K562 (cell line): ENCODE data around the gene FES. TPM values are rescaled to one million over a fixed set of nuclear protein-coding genes. Genes with fewer than 3 reads are reported as not detected.
A peak's percentile ranks its signal among the peaks of the same experiment; 100 is the strongest.

Source experiments
- ATAC-seq: fragments of 200-7000 bp; cut with Tn5 transposase; 3 replicates; pipeline ENCODE4 v1.9.1; 2020; ENCODE audit warnings: moderate library complexity
- BruUV-seq: library from RNA; stranded (reverse); fragments of 400-500 nt; replicated peaks from 2 replicates; lab custom pipeline; 2021; lab: Mats Ljungman, UMichigan
- CTCF ChIA-PET: fragments of 300-600 bp; formaldehyde crosslinking; extraction: SDS; loops from one replicate; lab custom pipeline; 2021; ENCODE audit warnings: low intra/inter-chr PET ratio; lab: Yijun Ruan, JAX
- POLR2A ChIA-PET: fragments of 300-600, 350-650 bp; sonication (Branson Sonifier 250); formaldehyde crosslinking; extraction: SDS; loops from one replicate; lab custom pipeline; 2021; ENCODE audit warnings: antibody characterized with exemption, inconsistent platforms; lab: Yijun Ruan, JAX
- DNase-seq, 4 experiments: peaks; one replicate each; pipeline versions ENCODE4 v3.0.0 to v3.0.0-alpha.2; 2011 to 2018; ENCODE audit warnings: low spot score in 3 of 4, mixed read lengths in 3 of 4; ENCODE audit errors: extremely low read depth in 1 of 4
- FAIRE-seq: peaks from 2 replicates; lab custom pipeline; 2011; peaks lifted over from hg19 to GRCh38; lab: Jason Lieb, UNC
- H2AFZ ChIP-seq: 2 replicates; pipeline ENCODE4 v1.6.0; 2011; ENCODE audit warnings: low read depth, low read length, control low read depth, inconsistent platforms
- H3K27ac ChIP-seq: fragments of 200-600 bp; 3 replicates; pipeline ENCODE4 v1.8.0; 2011; ENCODE audit warnings: low read depth, mild to moderate bottlenecking, control low read depth, inconsistent platforms, low read length, moderate library complexity, mixed read lengths; ENCODE audit errors: extremely low read depth
- H3K27me3 ChIP-seq, 2 experiments: fragments of 300-600 bp in 1 of 2; 2 replicates in 1 of 2; 3 replicates in 1 of 2; pipeline versions ENCODE4 v1.6.0 to v1.8.0; 2011; ENCODE audit warnings: inconsistent platforms in 2 of 2, low read length in 2 of 2, mild to moderate bottlenecking in 1 of 2, mixed read lengths in 1 of 2, moderate library complexity in 1 of 2; ENCODE audit not compliant: control insufficient read depth in 2 of 2, insufficient read depth in 2 of 2
- H3K36me3 ChIP-seq: fragments of 300-600 bp; 3 replicates; pipeline ENCODE4 v1.8.0; 2011; ENCODE audit warnings: mild to moderate bottlenecking, low read length, inconsistent platforms; ENCODE audit not compliant: control insufficient read depth, insufficient read depth
- H3K4me1 ChIP-seq, 2 experiments: fragments of 200-600 bp in 1 of 2; replicated peaks in 1 of 2; 2 replicates in 1 of 2; 3 replicates in 1 of 2; pipeline versions ENCODE4 v1.5.1 to v1.8.0; 2011; ENCODE audit warnings: inconsistent platforms in 2 of 2, low read length in 2 of 2, mild to moderate bottlenecking in 1 of 2, mixed read lengths in 1 of 2, moderate library complexity in 1 of 2; ENCODE audit not compliant: control insufficient read depth in 2 of 2, insufficient read depth in 2 of 2
- H3K4me2 ChIP-seq: 2 replicates; pipeline ENCODE4 v1.6.1; 2011; ENCODE audit warnings: low read length, control low read depth, inconsistent platforms, mixed read lengths; ENCODE audit not compliant: insufficient read depth
- H3K4me3 ChIP-seq: fragments of 200-600 bp; sonication (generic), shearing (Covaris generic); 2 replicates; pipeline ENCODE4 v1.5.1; 2016; ENCODE audit warnings: control low read depth, inconsistent platforms
- H3K79me2 ChIP-seq: fragments of 200-600 bp; 3 replicates; pipeline ENCODE4 v1.8.0; 2011; ENCODE audit warnings: low read length, inconsistent platforms; ENCODE audit not compliant: control insufficient read depth, insufficient read depth
- H3K9ac ChIP-seq, 2 experiments: 2 replicates each; pipeline versions ENCODE4 v1.6.0 to v1.6.1; 2011; ENCODE audit warnings: low read depth in 2 of 2, low read length in 2 of 2, control low read depth in 1 of 2, inconsistent platforms in 1 of 2, mild to moderate bottlenecking in 1 of 2, mixed read lengths in 1 of 2; ENCODE audit not compliant: insufficient read depth in 1 of 2
- H3K9me1 ChIP-seq: one replicate; pipeline ENCODE4 v1.6.0; 2011; ENCODE audit warnings: inconsistent platforms, mild to moderate bottlenecking, low read length, moderate library complexity; ENCODE audit not compliant: control insufficient read depth, insufficient read depth
- H3K9me3 ChIP-seq: replicated peaks from 2 replicates; pipeline ENCODE4 v1.5.1; 2011; ENCODE audit warnings: low read depth, low read length, inconsistent platforms; ENCODE audit not compliant: control insufficient read depth, insufficient read depth
- H4K20me1 ChIP-seq: replicated peaks from 2 replicates; pipeline ENCODE4 v1.6.1; 2011; ENCODE audit warnings: low read length, inconsistent platforms, mixed read lengths; ENCODE audit not compliant: control insufficient read depth, insufficient read depth
- ARID1B ChIP-seq: fragments of 450-650 bp; IDR thresholded peaks from 2 replicates; pipeline ENCODE4 v1.6.1; 2016; ENCODE audit warnings: antibody characterized with exemption, mild to moderate bottlenecking, inconsistent platforms
- ATF1 ChIP-seq, 2 experiments: fragments of 450-650 bp in 1 of 2; IDR thresholded peaks; 2 replicates each; pipeline ENCODE4 v1.6.1; 2016; ENCODE audit warnings: missing compliant biosample characterization in 1 of 2, missing genetic modification characterization in 1 of 2
- MXI1 ChIP-seq: IDR thresholded peaks from 2 replicates; pipeline ENCODE4 v1.6.1; 2011; ENCODE audit warnings: low read depth, mild to moderate bottlenecking, improper control_type of control experiment, low read length
- PHF21A ChIP-seq: fragments of 450-650 bp; IDR thresholded peaks from 2 replicates; pipeline ENCODE4 v1.6.1; 2017; ENCODE audit warnings: low read depth, borderline replicate concordance
- SMARCE1 ChIP-seq: fragments of 450-650 bp; IDR thresholded peaks from 2 replicates; pipeline ENCODE4 v1.7.1; 2016; ENCODE audit warnings: mild to moderate bottlenecking
- ZBTB1 ChIP-seq: sonication (generic); formaldehyde crosslinking; IDR thresholded peaks from 2 replicates; pipeline ENCODE4 v1.8.1; 2023; ENCODE audit warnings: missing genetic modification reagents, low read depth, mild to moderate bottlenecking, borderline replicate concordance
- ZNF184 ChIP-seq: sonication (generic); formaldehyde crosslinking; IDR thresholded peaks from 2 replicates; pipeline ENCODE4 v1.5.0; 2020; ENCODE audit warnings: missing genetic modification reagents
- WGBS: fragments of 100-300 bp; shearing (Covaris generic); methylation state at CpG from one replicate; pipeline ENCODE4 v1.1.6; 2016; ENCODE audit warnings: low coverage, mixed read lengths; ENCODE audit not compliant: insufficient coverage; ENCODE audit errors: missing lambda C conversion rate; 5-methylcytosine and 5-hydroxymethylcytosine counted together
- in situ Hi-C: fragments of 300-500 bp; cut with MboI; formaldehyde crosslinking; loops from 4 replicates; pipeline ENCODE4 v1.15.0; 2018; ENCODE audit warnings: inconsistent platforms, mixed read lengths
- intact Hi-C: fragments of 100-400 bp; cut with micrococcal nuclease; formaldehyde crosslinking; loops from 2 replicates; pipeline ENCODE4 v1.14.2; 2022
- polyA plus RNA-seq, 8 experiments: library from polyadenylated mRNA; depleted of rRNA in 4 of 8; stranded (reverse) in 5 of 8; unstranded in 3 of 8; fragments of >200 nt; fragmentation: Nextera tagmentation in 2 of 8; fragmentation: Illumina TruSeq in 1 of 8; extraction: Ambion mirVana in 2 of 8; extraction: Trizol in 1 of 8; gene quantifications; 2 replicates each; pipeline versions ENCODE4 v1.2.1 to v1.2.3, GENCODE V29; 2011 to 2014; ENCODE audit warnings: inconsistent platforms in 1 of 8, missing spikeins in 1 of 8
- total RNA-seq, 7 experiments: library from RNA; depleted of rRNA in 6 of 7; stranded (reverse); fragments of >200 nt in 6 of 7; fragmentation: Illumina TruSeq in 2 of 7; extraction: Trizol in 2 of 7; gene quantifications; 2 replicates each; pipeline versions ENCODE4 v1.2.1 to v1.2.3, GENCODE V29; 2011 to 2021; ENCODE audit warnings: low replicate concordance in 1 of 7

Gene FES
- total and polyA plus RNA-seq, 9 of the 15 experiments (the other 6 are each of a cell fraction or from before 2014, with no cell fraction given): 0.38 to 2.6 (median 0.82) TPM

GRCh38 chr15:90941038-90941437 is 56.7 kb downstream of the FES start:
- Histone ChIP-seq H3K27ac (no peak overlapping the region), H3K4me1 (peaks cover 4 to 10% of the 10 kb centered on the region in 2 experiments; a peak in 4 of 5 replicates), H3K9ac (peak overlapping the region in 1 of 2 experiments; percentile 79; a peak in 2 of 4 replicates), H3K4me2 (no peak overlapping the region), H3K27me3 (no peaks in the 10 kb centered on the region), H4K20me1 (no peaks in the 10 kb centered on the region), H3K9me1 (no peaks in the 10 kb centered on the region), H3K79me2 (peaks cover 14% of the 10 kb centered on the region), H3K9me3 (no peaks in the 10 kb centered on the region), H3K4me3 (no peak overlapping the region), H3K36me3 (peaks cover 81% of the 10 kb centered on the region), H2AFZ (no peak overlapping the region)
- in situ Hi-C loops: no loop called here
- TF ChIP-seq ATF1 (CRISPR knock-in tag; IDR thresholded peaks at IDR 0.05): no peak
- TF ChIP-seq ATF1 (tag; IDR thresholded peaks at IDR 0.05): no peak
- no peak for TF ChIP-seq SMARCE1
- no peak for TF ChIP-seq ARID1B
- TF ChIP-seq MXI1: no peak
- no peak for TF ChIP-seq PHF21A
- no peak for TF ChIP-seq ZBTB1 (CRISPR knock-in tag)
- no peak for TF ChIP-seq ZNF184 (CRISPR knock-in tag)
- ATAC-seq: no peak
- intact Hi-C loops: no loop called here
- no peak for DNase-seq
- POLR2A ChIA-PET: interaction anchor here (0.6 to 1.0 kb wide), 2 partner anchors 14 to 49 kb away, joined by 3 to 6 read pairs; partner anchors contain the start of gene RCCD1
- CTCF ChIA-PET: no interaction called here
- no peak for FAIRE-seq
- WGBS: 93% methylated on average over 4 of the region's 4 CpGs
- BruUV-seq: TSS peak; percentile 15
